D721Med (cell line): ENCODE results near the gene PTPN13.
"Not testable (repeated sequence)": the region's sequence is repeated elsewhere in the genome, so short reads cannot be mapped to it uniquely, and the experiment has no call there.

Experiments
- DNase-seq: peaks from one replicate; pipeline ENCODE4 v3.0.0; 2011; ENCODE audit warnings: low spot score; ENCODE audit not compliant: insufficient read length
- FAIRE-seq: peaks from 2 replicates; lab custom pipeline; 2011; peaks lifted over from hg19 to GRCh38; lab: Jason Lieb, UNC
- CTCF ChIP-seq: IDR thresholded peaks from 2 replicates; pipeline ENCODE4 v1.5.1; 2012; ENCODE audit warnings: mild to moderate bottlenecking, control low read depth; ENCODE audit not compliant: insufficient read depth; ENCODE audit errors: missing control alignments

The PTPN13 gene

DNA sequence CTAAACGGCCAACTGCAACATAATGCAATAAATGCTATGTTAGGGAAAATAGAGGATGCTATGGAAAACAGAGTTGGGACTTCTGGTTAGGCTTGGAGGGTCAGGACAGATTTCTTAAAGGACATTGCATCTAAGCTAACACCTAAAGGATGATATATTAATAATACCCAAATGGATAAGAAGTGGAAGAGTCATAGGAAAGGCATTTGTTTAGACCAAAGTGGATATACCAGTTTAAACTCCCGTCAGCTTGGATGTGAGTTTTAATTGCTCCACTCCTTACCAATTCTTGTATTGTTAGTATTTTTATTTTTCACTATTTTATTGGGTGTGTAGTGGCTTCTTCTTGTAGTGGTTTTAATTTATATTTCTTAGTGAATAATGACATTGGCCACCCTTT is 93.9 kb downstream of the PTPN13 start:
- TF ChIP-seq CTCF = no peak
- DNase-seq = no peak
- FAIRE-seq = no peak

- no peak for TF ChIP-seq CTCF
These were observed 110.5 kb downstream of the PTPN13 start for GRCh38 chr4:86704601-86705000.

GRCh38 chr4:86706923-86707597 is 112.9 kb downstream of the PTPN13 start:
- no peak for TF ChIP-seq CTCF
- no peak for FAIRE-seq
- no peak for DNase-seq

More at GRCh38 chr4:86704601-86705000, 110.5 kb downstream of the PTPN13 start:
- FAIRE-seq (no peak), DNase-seq (no peak)

DNA sequence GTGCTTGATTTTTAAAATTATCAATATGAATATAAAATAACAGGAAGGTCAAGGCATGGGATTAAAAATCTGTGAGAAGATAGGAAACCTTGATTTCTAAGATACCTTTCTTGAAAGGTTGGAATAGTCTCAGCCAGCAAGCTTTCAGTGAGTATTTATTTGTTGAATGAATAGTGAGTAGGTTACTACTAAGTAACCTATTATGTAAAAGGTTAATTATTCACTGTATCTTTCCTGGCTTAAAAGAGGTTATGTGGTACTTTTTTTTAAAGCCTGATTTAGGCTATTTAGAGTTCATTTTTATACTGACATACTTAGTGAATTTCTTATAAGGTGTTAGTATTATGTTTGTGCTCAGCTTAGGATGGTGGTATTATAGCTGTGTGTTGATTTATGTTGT is 123.5 kb downstream of the PTPN13 start:
- FAIRE-seq = no peak
- no peak for DNase-seq
- TF ChIP-seq CTCF = no peak

GRCh38 chr4:86718152-86718551 is 124.0 kb downstream of the PTPN13 start:
- no peak for TF ChIP-seq CTCF
- no peak for FAIRE-seq

DNA sequence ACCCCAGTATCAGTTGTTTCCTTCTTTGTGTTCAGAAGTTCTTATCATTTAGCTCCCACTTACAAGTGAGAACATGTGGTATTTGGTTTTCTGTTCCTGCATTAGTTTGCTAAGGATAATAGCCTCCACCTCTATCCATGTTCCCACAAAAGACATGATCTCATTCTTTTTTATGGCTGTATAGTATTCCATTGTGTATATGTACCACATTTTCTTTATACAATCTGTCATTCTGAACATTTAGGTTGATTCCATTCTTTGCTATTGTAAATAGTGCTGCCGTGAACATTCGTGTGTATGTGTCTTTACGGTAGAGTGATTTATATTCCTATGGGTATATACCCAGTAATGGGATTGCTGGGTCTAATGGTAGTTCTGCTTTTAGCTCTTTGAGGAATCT is 125.0 kb downstream of the PTPN13 start:
- FAIRE-seq, DNase-seq: not testable (repeated sequence)

More at GRCh38 chr4:86718152-86718551, 124.0 kb downstream of the PTPN13 start:
- no peak for DNase-seq

DNA sequence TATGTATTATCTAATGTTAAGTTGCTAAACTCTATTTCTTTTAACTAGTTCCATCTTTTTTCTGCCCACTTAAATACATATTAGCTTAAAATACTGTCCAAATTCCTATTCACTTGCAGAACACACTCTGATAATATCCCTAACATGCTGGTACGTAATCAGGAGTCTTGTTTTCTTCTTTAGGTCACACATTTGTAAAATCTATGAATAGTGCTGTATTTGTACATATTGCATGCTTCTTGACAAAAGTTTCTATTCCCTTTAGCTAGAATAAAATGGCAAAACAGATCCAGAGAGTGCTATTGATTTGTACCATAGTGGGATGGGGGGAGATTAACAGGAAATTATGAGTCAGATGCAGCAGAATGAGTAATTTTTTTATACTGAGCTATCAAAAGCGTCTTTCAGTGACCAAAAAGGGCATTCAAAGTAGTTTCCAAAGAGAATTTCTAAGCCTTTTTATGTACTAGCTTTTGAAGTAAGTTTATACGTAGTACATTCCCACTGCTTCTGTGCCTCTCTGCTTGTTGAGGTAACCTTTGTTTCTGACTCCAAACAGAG is 126.5 kb downstream of the PTPN13 start:
- no peak for FAIRE-seq
- TF ChIP-seq CTCF = no peak
- no peak for DNase-seq
